K562 (cell line): ENCODE data around the gene PGBD1. TPM values are rescaled to one million over a fixed set of nuclear protein-coding genes. Genes with fewer than 3 reads are reported as not detected.

Experiments used
- ATAC-seq: fragments of 200-7000 bp; cut with Tn5 transposase; 3 replicates; pipeline ENCODE4 v1.9.1; 2020; ENCODE audit warnings: moderate library complexity
- BruUV-seq: library from RNA; stranded (reverse); fragments of 400-500 nt; replicated peaks from 2 replicates; lab custom pipeline; 2021; lab: Mats Ljungman, UMichigan
- CTCF ChIA-PET: fragments of 300-600 bp; formaldehyde crosslinking; extraction: SDS; loops from one replicate; lab custom pipeline; 2021; ENCODE audit warnings: low intra/inter-chr PET ratio; lab: Yijun Ruan, JAX
- POLR2A ChIA-PET: fragments of 300-600, 350-650 bp; sonication (Branson Sonifier 250); formaldehyde crosslinking; extraction: SDS; loops from one replicate; lab custom pipeline; 2021; ENCODE audit warnings: antibody characterized with exemption, inconsistent platforms; lab: Yijun Ruan, JAX
- DNase-seq, 4 experiments: peaks; one replicate each; pipeline versions ENCODE4 v3.0.0 to v3.0.0-alpha.2; 2011 to 2018; ENCODE audit warnings: low spot score in 3 of 4, mixed read lengths in 3 of 4; ENCODE audit errors: extremely low read depth in 1 of 4
- FAIRE-seq: peaks from 2 replicates; lab custom pipeline; 2011; peaks lifted over from hg19 to GRCh38; lab: Jason Lieb, UNC
- H2AFZ ChIP-seq: 2 replicates; pipeline ENCODE4 v1.6.0; 2011; ENCODE audit warnings: low read depth, low read length, control low read depth, inconsistent platforms
- H3K27ac ChIP-seq: fragments of 200-600 bp; 3 replicates; pipeline ENCODE4 v1.8.0; 2011; ENCODE audit warnings: low read depth, mild to moderate bottlenecking, control low read depth, inconsistent platforms, low read length, moderate library complexity, mixed read lengths; ENCODE audit errors: extremely low read depth
- H3K27me3 ChIP-seq, 2 experiments: fragments of 300-600 bp in 1 of 2; 2 replicates in 1 of 2; 3 replicates in 1 of 2; pipeline versions ENCODE4 v1.6.0 to v1.8.0; 2011; ENCODE audit warnings: inconsistent platforms in 2 of 2, low read length in 2 of 2, mild to moderate bottlenecking in 1 of 2, mixed read lengths in 1 of 2, moderate library complexity in 1 of 2; ENCODE audit not compliant: control insufficient read depth in 2 of 2, insufficient read depth in 2 of 2
- H3K36me3 ChIP-seq: fragments of 300-600 bp; 3 replicates; pipeline ENCODE4 v1.8.0; 2011; ENCODE audit warnings: mild to moderate bottlenecking, low read length, inconsistent platforms; ENCODE audit not compliant: control insufficient read depth, insufficient read depth
- H3K4me1 ChIP-seq, 2 experiments: fragments of 200-600 bp in 1 of 2; replicated peaks in 1 of 2; 2 replicates in 1 of 2; 3 replicates in 1 of 2; pipeline versions ENCODE4 v1.5.1 to v1.8.0; 2011; ENCODE audit warnings: inconsistent platforms in 2 of 2, low read length in 2 of 2, mild to moderate bottlenecking in 1 of 2, mixed read lengths in 1 of 2, moderate library complexity in 1 of 2; ENCODE audit not compliant: control insufficient read depth in 2 of 2, insufficient read depth in 2 of 2
- H3K4me2 ChIP-seq: 2 replicates; pipeline ENCODE4 v1.6.1; 2011; ENCODE audit warnings: low read length, control low read depth, inconsistent platforms, mixed read lengths; ENCODE audit not compliant: insufficient read depth
- H3K4me3 ChIP-seq: fragments of 200-600 bp; sonication (generic), shearing (Covaris generic); 2 replicates; pipeline ENCODE4 v1.5.1; 2016; ENCODE audit warnings: control low read depth, inconsistent platforms
- H3K79me2 ChIP-seq: fragments of 200-600 bp; 3 replicates; pipeline ENCODE4 v1.8.0; 2011; ENCODE audit warnings: low read length, inconsistent platforms; ENCODE audit not compliant: control insufficient read depth, insufficient read depth
- H3K9ac ChIP-seq, 2 experiments: 2 replicates each; pipeline versions ENCODE4 v1.6.0 to v1.6.1; 2011; ENCODE audit warnings: low read depth in 2 of 2, low read length in 2 of 2, control low read depth in 1 of 2, inconsistent platforms in 1 of 2, mild to moderate bottlenecking in 1 of 2, mixed read lengths in 1 of 2; ENCODE audit not compliant: insufficient read depth in 1 of 2
- H3K9me1 ChIP-seq: one replicate; pipeline ENCODE4 v1.6.0; 2011; ENCODE audit warnings: inconsistent platforms, mild to moderate bottlenecking, low read length, moderate library complexity; ENCODE audit not compliant: control insufficient read depth, insufficient read depth
- H3K9me3 ChIP-seq: replicated peaks from 2 replicates; pipeline ENCODE4 v1.5.1; 2011; ENCODE audit warnings: low read depth, low read length, inconsistent platforms; ENCODE audit not compliant: control insufficient read depth, insufficient read depth
- H4K20me1 ChIP-seq: replicated peaks from 2 replicates; pipeline ENCODE4 v1.6.1; 2011; ENCODE audit warnings: low read length, inconsistent platforms, mixed read lengths; ENCODE audit not compliant: control insufficient read depth, insufficient read depth
- CAMTA2 ChIP-seq: fragments of 250-450 bp; sonication (Bioruptor Pico); conservative IDR thresholded peaks from 2 replicates; pipeline ENCODE4 v1.5.1; 2022
- CBFA2T2 ChIP-seq: fragments of 450-650 bp; conservative IDR thresholded peaks from 2 replicates; pipeline ENCODE4 v1.6.1; 2017; ENCODE audit warnings: mild to moderate bottlenecking
- DDX20 ChIP-seq: fragments of 450-650 bp; IDR thresholded peaks from 2 replicates; pipeline ENCODE4 v1.6.1; 2016; ENCODE audit warnings: missing genetic modification characterization, low read depth, mild to moderate bottlenecking, missing compliant biosample characterization, moderate library complexity
- HDAC3 ChIP-seq: fragments of 450-650 bp; IDR thresholded peaks from 2 replicates; pipeline ENCODE4 v1.6.1; 2018; ENCODE audit warnings: borderline replicate concordance, mild to moderate bottlenecking, moderate library complexity; ENCODE audit not compliant: partially characterized antibody
- MLLT1 ChIP-seq, 2 experiments: fragments of 450-650 bp; IDR thresholded peaks; 2 replicates each; pipeline ENCODE4 v1.6.1; 2016
- NFIX ChIP-seq: fragments of 250-450 bp; sonication (Bioruptor Pico); IDR thresholded peaks from 2 replicates; pipeline ENCODE4 v1.4.0; 2020; ENCODE audit warnings: low read depth, mild to moderate bottlenecking, moderate library complexity
- ZBTB49 ChIP-seq: sonication (generic); formaldehyde crosslinking; IDR thresholded peaks from 2 replicates; pipeline ENCODE4 v1.8.0; 2022; ENCODE audit warnings: missing genetic modification reagents, mild to moderate bottlenecking, borderline replicate concordance
- ZNF57 ChIP-seq: fragments of 450-650 bp; formaldehyde crosslinking; IDR thresholded peaks from 2 replicates; pipeline ENCODE4 v1.4.0; 2020; ENCODE audit warnings: mild to moderate bottlenecking, moderate library complexity
- WGBS: fragments of 100-300 bp; shearing (Covaris generic); methylation state at CpG from one replicate; pipeline ENCODE4 v1.1.6; 2016; ENCODE audit warnings: low coverage, mixed read lengths; ENCODE audit not compliant: insufficient coverage; ENCODE audit errors: missing lambda C conversion rate; 5-methylcytosine and 5-hydroxymethylcytosine counted together
- in situ Hi-C: fragments of 300-500 bp; cut with MboI; formaldehyde crosslinking; loops from 4 replicates; pipeline ENCODE4 v1.15.0; 2018; ENCODE audit warnings: inconsistent platforms, mixed read lengths
- intact Hi-C: fragments of 100-400 bp; cut with micrococcal nuclease; formaldehyde crosslinking; loops from 2 replicates; pipeline ENCODE4 v1.14.2; 2022
- polyA plus RNA-seq, 8 experiments: library from polyadenylated mRNA; depleted of rRNA in 4 of 8; stranded (reverse) in 5 of 8; unstranded in 3 of 8; fragments of >200 nt; fragmentation: Nextera tagmentation in 2 of 8; fragmentation: Illumina TruSeq in 1 of 8; extraction: Ambion mirVana in 2 of 8; extraction: Trizol in 1 of 8; gene quantifications; 2 replicates each; pipeline versions ENCODE4 v1.2.1 to v1.2.3, GENCODE V29; 2011 to 2014; ENCODE audit warnings: inconsistent platforms in 1 of 8, missing spikeins in 1 of 8
- total RNA-seq, 7 experiments: library from RNA; depleted of rRNA in 6 of 7; stranded (reverse); fragments of >200 nt in 6 of 7; fragmentation: Illumina TruSeq in 2 of 7; extraction: Trizol in 2 of 7; gene quantifications; 2 replicates each; pipeline versions ENCODE4 v1.2.1 to v1.2.3, GENCODE V29; 2011 to 2021; ENCODE audit warnings: low replicate concordance in 1 of 7
- TF ChIP-seq, protein P1 (sequence below): sonication (generic); formaldehyde crosslinking; IDR thresholded peaks from 2 replicates; pipeline ENCODE4 v1.8.0; 2023; ENCODE audit warnings: mild to moderate bottlenecking, missing genetic modification reagents
- TF ChIP-seq, protein P2 (sequence below): fragments of 250-450 bp; sonication (Bioruptor Pico); IDR thresholded peaks from 2 replicates; pipeline ENCODE4 v1.5.0; 2021

The PGBD1 gene
- total and polyA plus RNA-seq, 9 of the 15 experiments (the other 6 are each of a cell fraction or from before 2014, with no cell fraction given) = 3.3 to 9.0 (median 7.3) TPM

GRCh38 chr6:28239636-28240035 is 41.7 kb upstream of the PGBD1 start:
- no peaks in the 10 kb centered on the region for H3K4me1 ChIP-seq
- TF ChIP-seq HDAC3 = no peak
- TF ChIP-seq CAMTA2 (CRISPR knock-in tag) = no peak
- no peak for TF ChIP-seq MLLT1 (IDR thresholded peaks at IDR 0.05)
- TF ChIP-seq ZBTB49 (CRISPR knock-in tag) = no peak
- no peak for TF ChIP-seq DDX20 (tag)
- TF ChIP-seq CBFA2T2 = no peak
- TF ChIP-seq, protein P1, sequence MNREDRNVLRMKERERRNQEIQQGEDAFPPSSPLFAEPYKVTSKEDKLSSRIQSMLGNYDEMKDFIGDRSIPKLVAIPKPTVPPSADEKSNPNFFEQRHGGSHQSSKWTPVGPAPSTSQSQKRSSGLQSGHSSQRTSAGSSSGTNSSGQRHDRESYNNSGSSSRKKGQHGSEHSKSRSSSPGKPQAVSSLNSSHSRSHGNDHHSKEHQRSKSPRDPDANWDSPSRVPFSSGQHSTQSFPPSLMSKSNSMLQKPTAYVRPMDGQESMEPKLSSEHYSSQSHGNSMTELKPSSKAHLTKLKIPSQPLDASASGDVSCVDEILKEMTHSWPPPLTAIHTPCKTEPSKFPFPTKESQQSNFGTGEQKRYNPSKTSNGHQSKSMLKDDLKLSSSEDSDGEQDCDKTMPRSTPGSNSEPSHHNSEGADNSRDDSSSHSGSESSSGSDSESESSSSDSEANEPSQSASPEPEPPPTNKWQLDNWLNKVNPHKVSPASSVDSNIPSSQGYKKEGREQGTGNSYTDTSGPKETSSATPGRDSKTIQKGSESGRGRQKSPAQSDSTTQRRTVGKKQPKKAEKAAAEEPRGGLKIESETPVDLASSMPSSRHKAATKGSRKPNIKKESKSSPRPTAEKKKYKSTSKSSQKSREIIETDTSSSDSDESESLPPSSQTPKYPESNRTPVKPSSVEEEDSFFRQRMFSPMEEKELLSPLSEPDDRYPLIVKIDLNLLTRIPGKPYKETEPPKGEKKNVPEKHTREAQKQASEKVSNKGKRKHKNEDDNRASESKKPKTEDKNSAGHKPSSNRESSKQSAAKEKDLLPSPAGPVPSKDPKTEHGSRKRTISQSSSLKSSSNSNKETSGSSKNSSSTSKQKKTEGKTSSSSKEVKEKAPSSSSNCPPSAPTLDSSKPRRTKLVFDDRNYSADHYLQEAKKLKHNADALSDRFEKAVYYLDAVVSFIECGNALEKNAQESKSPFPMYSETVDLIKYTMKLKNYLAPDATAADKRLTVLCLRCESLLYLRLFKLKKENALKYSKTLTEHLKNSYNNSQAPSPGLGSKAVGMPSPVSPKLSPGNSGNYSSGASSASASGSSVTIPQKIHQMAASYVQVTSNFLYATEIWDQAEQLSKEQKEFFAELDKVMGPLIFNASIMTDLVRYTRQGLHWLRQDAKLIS = no peak
- TF ChIP-seq NFIX (CRISPR knock-in tag) = no peak
- TF ChIP-seq, protein P2, sequence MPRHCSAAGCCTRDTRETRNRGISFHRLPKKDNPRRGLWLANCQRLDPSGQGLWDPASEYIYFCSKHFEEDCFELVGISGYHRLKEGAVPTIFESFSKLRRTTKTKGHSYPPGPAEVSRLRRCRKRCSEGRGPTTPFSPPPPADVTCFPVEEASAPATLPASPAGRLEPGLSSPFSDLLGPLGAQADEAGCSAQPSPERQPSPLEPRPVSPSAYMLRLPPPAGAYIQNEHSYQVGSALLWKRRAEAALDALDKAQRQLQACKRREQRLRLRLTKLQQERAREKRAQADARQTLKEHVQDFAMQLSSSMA = no peak
- no peak for TF ChIP-seq ZNF57
- FAIRE-seq = no peak
- H3K27ac ChIP-seq = no peak overlapping the region
- H3K9me1 ChIP-seq = no peaks in the 10 kb centered on the region
- peaks cover 15% of the 10 kb centered on the region for H3K36me3 ChIP-seq
- no peak overlapping the region for H3K9ac ChIP-seq
- no peaks in the 10 kb centered on the region for H3K9me3 ChIP-seq
- no peak for DNase-seq
- WGBS = 84% methylated on average over 1 of the region's 1 CpG
- no peaks in the 10 kb centered on the region for H3K27me3 ChIP-seq
- H2AFZ ChIP-seq = no peak overlapping the region
- no peak overlapping the region for H3K4me2 ChIP-seq
- no peak for ATAC-seq
- POLR2A ChIA-PET = interaction anchor here (0.9 kb wide), 1 partner anchor 13 kb away, joined by 3 read pairs; no protein-coding TSS in a partner anchor
- H3K4me3 ChIP-seq = no peak overlapping the region
- H3K79me2 ChIP-seq = no peaks in the 10 kb centered on the region
- no TSS peak for BruUV-seq
- no peaks in the 10 kb centered on the region for H4K20me1 ChIP-seq
- CTCF ChIA-PET = no interaction called here
- intact Hi-C loops (no loop called here), in situ Hi-C loops (no loop called here)
